RKO (cell line): ENCODE results near the gene VSIG2.
A peak's percentile ranks its signal among the peaks of the same experiment; 100 is the strongest.

Experiments used
- DNase-seq: peaks from one replicate; pipeline ENCODE4 v3.0.0-alpha.2; 2016; ENCODE audit warnings: low spot score

VSIG2 gene

GRCh38 chr11:124748481-124749343 is 3.3 kb downstream of the VSIG2 start:
- peak; percentile 78 for DNase-seq

DNA sequence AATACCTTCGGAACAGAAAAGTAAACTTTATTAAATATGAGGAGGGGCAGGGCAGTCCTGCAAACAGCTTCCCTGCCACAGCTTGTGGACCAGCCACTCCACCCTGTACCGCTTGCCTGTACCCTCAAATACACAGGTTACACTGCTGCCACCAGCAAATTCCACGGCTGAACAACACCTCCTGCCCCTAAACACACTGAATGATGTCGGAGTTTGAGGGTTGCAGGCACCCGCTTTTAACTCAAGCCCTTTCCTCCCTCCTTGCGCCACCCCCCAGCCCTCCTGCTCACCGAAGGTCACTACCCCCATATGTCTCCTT is 4.0 kb downstream of the VSIG2 start:
- DNase-seq: no peak

DNA sequence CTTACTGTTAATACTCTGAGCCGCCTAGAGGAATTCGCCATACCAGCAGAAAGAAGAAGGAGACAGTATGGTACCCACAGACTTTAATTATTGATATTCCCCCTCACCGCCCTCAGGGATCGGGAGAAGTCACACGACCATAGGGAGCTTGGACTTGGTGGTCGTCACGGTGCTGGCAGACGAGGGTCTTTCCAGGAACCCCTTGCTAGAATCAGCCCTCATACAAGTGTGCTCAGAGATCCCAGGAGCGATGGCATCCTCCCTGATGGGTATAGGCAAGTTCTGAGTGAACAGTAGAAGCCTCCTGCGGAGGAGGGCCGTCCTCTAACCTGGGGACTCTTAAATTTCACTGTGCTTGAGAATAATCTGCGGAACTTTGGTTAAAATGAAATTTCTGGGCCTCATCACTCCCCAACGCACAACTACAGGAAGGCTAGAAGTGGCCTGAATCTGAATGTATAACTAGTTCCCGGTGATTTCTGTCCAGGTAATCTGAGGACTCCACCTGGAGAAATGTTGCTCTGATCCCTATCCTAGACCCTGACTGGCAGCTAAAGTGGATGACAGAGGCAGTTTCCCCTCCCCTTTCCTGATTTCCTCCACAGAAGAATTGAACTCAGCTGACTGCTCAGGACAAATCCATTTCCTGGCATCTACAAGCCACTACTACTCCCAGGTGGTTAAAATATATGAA is 4.5 kb downstream of the VSIG2 start:
- no peak for DNase-seq

GRCh38 chr11:124746621-124747243 is 5.3 kb downstream of the VSIG2 start:
- DNase-seq: peak; percentile 74

DNA sequence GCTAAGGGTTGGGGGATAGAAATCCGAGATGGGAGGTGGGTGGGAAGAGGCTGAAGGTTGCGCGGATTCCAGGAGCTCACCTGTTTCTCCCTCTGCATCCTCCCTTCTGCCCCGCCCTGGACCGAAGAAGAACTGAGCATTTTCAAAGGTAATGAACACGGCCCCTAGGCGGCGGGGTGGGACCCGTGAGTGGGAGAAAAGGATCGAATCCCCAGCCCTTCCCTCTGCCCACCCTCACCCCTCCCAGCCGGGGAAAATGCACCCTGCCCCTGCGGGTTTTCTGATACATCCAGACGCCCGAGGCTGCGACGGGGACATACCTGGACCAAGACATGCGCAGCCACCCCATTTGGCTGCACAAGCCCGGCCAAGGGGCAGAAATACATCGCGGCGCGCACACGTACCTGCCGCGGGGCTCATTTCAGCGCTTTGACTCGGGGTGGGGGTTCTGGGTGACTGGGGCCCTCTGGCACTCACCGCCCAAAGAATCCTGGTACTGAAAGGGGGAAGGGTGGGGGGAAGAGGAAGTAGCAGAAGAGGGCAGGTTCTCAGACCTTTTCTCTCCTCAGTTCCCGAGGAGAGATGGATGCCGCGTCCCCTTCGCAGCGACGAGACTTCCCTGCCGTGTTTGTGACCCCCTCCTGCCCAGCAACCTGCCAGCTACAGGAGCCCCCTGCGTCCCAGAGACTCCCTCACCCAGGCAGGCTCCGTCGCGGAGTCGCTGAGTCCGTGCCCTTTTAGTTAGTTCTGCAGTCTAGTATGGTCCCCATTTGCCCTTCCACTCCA is 6.0 kb downstream of the VSIG2 start:
- DNase-seq: no peak

GRCh38 chr11:124745270-124745834 is 6.7 kb downstream of the VSIG2 start:
- DNase-seq: no peak

GRCh38 chr11:124743050-124743449 is 9.0 kb downstream of the VSIG2 start:
- DNase-seq: no peak

- no peak for DNase-seq
Observed at GRCh38 chr11:124742555-124742954, 9.5 kb downstream of the VSIG2 start.

DNA sequence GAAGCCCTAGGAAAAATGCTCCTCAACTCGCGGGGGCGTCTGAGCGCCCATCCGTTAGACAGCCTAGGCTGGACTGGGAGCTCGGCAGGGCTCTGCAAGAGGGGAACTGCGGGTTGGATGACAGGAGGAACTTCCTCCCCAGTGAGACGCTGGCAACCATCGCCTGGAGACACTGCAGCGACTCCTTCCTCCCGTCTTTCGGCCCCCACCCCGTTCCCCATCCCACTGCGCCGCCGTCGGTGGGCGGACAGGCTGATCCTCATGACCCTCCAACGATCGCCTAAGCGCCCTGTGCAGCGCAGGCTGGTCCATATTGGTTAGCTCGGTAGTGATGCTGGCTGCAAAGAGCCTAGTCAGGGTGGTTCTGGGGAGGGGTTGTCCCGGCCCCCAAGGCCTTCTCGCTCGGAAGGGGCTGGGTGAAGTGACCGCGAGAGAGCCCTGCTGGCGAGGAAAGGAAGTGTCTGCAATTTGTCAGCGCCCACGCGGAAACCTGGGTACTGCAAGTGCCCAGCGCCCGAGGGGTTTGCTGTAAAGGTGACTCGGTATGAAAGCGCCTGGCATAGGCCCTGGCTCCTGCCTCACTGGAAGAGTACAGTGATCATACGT is 11.7 kb downstream of the VSIG2 start:
- peak; percentile 65 for DNase-seq

DNA sequence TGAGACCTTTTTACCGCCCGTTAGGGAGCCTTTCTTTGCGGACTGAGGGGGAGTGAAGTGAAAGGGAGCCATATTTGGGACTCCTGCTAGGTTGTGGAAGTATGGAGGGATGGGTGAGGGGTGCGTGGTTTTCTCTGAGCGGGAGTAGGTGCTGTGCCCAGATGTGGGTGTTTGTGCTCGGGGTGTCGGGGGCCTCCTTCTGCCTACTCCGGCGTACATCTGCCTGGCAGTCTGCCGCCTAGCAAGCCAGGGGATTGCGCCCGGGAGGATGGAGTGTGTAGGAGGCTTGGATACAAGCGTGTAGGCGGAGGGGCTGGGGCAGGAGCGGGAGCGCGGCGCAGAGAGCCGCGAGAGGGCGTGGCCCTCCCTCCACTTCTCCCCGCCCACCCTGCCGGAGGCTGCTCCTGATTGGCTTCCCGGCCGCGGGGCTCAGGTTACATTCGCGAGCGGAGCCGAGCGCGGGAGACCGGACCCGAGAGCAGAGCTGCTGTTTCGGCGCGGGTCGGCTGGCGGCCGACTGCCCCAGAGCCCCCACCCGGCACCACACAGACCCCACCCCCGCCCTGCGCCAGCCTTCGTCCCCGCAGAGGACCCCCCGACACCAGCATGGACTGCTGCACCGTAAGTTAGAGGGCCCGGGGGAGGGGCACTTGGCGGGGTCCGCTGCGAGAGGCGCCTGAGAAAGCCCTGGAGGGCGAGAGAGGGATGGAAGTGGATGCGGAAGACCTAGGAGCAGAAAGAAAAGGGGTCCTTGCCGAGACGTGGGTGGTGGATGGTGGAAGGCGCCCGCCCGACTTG is 12.4 kb downstream of the VSIG2 start, which contains the start of gene NRGN:
Gene NRGN, plus strand, starts transcription at position 464 of the 798 bp plus-strand sequence. Its CDS starts 143 bp downstream, at position 607.
- peak; percentile 90 for DNase-seq

DNA sequence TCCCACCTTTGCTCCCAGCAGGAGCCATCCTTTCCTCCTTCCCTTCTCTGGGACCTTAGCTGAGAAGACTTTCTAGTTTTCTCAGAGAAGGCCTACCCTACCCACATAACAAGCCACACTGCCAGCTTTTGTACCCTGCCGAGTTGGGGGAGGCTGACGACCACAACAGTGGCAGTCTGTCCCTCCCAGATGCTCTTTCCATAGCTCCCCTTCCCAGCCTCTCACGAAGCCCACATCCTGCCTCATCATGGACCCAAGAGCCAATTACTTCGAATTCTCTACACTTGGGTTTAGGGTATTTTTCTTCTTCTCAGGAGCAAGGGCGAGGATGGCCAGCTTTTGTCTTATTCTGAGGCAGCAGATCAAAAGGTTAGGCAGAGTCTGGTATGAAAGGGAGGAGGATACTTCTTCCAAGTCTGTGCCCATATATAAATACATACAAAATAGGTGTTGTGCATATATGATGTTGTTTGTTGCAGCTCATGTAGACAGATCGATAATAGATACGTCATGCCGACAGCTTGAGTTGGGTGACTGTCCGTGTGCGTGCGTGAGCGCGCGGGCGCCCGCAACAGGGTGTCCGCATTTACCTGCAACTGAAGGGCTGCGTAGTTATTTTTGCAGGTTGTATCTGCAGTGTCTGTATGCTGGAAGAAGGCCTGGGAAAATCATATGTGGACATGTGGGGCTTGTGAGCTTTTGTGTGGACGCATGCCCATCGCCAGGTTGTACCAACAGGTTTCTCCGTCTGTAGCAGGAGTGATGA is 13.2 kb downstream of the VSIG2 start:
- DNase-seq: no peak

GRCh38 chr11:124737638-124738305 is 14.3 kb downstream of the VSIG2 start:
- DNase-seq: no peak

- no peak for DNase-seq
Observed at GRCh38 chr11:124736736-124737135, 15.3 kb downstream of the VSIG2 start.

GRCh38 chr11:124732230-124732629 is 19.8 kb downstream of the VSIG2 start:
- no peak for DNase-seq

- DNase-seq: no peak
Observed at GRCh38 chr11:124729571-124729970, 22.5 kb downstream of the VSIG2 start.

DNA sequence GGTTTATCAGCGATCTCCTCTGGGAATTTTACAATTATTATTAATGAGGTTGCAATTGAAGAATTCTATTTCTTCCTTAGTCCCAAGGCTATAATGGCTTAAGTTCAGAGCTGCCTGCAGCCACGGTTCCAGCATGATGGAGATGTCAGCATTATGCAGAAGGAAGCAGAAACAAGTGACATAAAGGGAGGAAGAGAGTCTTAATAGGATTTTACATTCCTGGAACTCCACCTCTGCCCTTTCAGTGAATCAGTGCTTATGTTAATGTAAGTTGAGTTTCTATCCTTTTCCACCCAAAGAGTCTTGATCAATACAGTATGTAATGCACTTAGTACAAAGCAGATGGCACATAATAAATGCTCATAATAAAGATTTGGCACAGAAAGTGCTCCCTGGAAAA is 23.9 kb downstream of the VSIG2 start:
- DNase-seq: no peak

DNA sequence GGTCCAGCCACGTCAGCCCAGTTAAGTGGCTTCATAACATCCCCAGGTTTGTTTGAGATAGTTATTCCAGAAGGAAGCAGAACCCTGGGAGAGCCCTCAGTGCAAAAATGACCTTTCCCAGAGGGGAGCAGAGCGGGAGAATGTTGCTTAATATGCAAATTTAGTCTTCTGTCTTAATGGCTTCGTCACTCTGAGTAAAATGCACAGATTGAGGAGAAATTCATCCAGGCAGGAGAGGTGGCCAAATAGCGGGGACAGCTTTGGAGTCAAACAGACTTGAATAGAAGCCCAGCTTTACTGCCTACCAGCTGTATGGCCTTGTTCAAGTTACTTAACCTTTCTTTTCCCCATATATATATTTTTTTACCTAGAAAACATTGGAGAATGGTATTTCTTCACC is 24.6 kb downstream of the VSIG2 start:
- DNase-seq: no peak

DNA sequence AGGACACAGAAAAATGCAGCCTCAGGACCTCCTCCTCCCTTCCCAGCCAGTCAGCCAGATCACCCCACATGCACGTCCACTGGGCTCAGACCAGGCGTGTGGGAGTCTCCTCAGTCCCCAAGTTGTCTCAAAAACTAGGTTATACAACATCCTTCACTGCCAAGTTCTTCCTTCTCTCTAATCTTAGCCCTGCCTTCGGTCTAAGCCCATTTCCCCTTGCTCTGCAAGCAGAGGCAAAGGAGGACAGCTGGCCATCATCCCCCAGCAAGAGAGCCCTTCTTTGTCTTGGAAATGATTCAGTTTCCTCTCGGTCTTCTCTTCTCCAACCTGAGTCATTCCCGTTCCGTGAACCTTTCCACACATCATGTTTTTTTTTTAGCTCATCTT is 26.3 kb downstream of the VSIG2 start:
- no peak for DNase-seq

- DNase-seq: no peak
Observed at GRCh38 chr11:124724979-124725718, 26.9 kb downstream of the VSIG2 start.
